SK-N-SH treated with all-trans-retinoic acid at 6 μM for 48 hours (cell line): Measurements from ENCODE around the gene SMARCA1.

ENCODE experiments used
- ARNTL ChIP-seq: fragments of 450-650 bp; formaldehyde crosslinking; IDR thresholded peaks from 2 replicates; pipeline ENCODE4 v1.5.0; 2020; ENCODE audit warnings: low read depth, mild to moderate bottlenecking, moderate library complexity, borderline replicate concordance
- CREB5 ChIP-seq: fragments of 250-450 bp; sonication (Bioruptor Pico); IDR thresholded peaks from 2 replicates; pipeline ENCODE4 v1.5.1; 2020; ENCODE audit warnings: low read depth, mild to moderate bottlenecking, moderate library complexity
- CSDC2 ChIP-seq: fragments of 250-450 bp; sonication (Bioruptor Pico); IDR thresholded peaks from 2 replicates; pipeline ENCODE4 v1.5.0; 2020; ENCODE audit warnings: mild to moderate bottlenecking, moderate library complexity
- ISL1 ChIP-seq: fragments of 250-450 bp; sonication (Bioruptor Pico); IDR thresholded peaks from 2 replicates; pipeline ENCODE4 v2.1.2; 2022; ENCODE audit warnings: mild to moderate bottlenecking, moderate library complexity
- POU6F1 ChIP-seq: fragments of 250-450 bp; sonication (Bioruptor Pico); IDR thresholded peaks from 2 replicates; pipeline ENCODE4 v1.8.0; 2021; ENCODE audit warnings: low read depth, mild to moderate bottlenecking, moderate library complexity, borderline replicate concordance
- PPARA ChIP-seq: fragments of 250-450 bp; sonication (Bioruptor Pico); IDR thresholded peaks from 2 replicates; pipeline ENCODE4 v1.5.0; 2020; ENCODE audit warnings: mild to moderate bottlenecking, borderline replicate concordance
- RARB ChIP-seq: fragments of 250-450 bp; sonication (Bioruptor Pico); IDR thresholded peaks from 2 replicates; pipeline ENCODE4 v1.8.0; 2021; ENCODE audit warnings: mild to moderate bottlenecking, moderate library complexity
- TCF4 ChIP-seq: fragments of 250-450 bp; sonication (Bioruptor Pico); IDR thresholded peaks from 2 replicates; pipeline ENCODE4 v1.8.0; 2021; ENCODE audit warnings: mild to moderate bottlenecking, moderate library complexity, borderline replicate concordance
- TOX ChIP-seq: fragments of 250-450 bp; sonication (Bioruptor Pico); IDR thresholded peaks from 2 replicates; pipeline ENCODE4 v1.8.0; 2021; ENCODE audit warnings: mild to moderate bottlenecking, moderate library complexity, borderline replicate concordance
- TSHZ2 ChIP-seq: fragments of 250-450 bp; sonication (Bioruptor Pico); IDR thresholded peaks from 2 replicates; pipeline ENCODE4 v1.5.0; 2020; ENCODE audit warnings: mild to moderate bottlenecking, moderate library complexity
- ZNF8 ChIP-seq: fragments of 450-650 bp; formaldehyde crosslinking; IDR thresholded peaks from 2 replicates; pipeline ENCODE4 v1.5.0; 2020; ENCODE audit warnings: mild to moderate bottlenecking, moderate library complexity
- TF ChIP-seq, protein P1 (sequence below): fragments of 250-450 bp; sonication (Bioruptor Pico); IDR thresholded peaks from 2 replicates; pipeline ENCODE4 v1.8.0; 2020; ENCODE audit warnings: mild to moderate bottlenecking, moderate library complexity, borderline replicate concordance

- TF ChIP-seq ZNF8 (CRISPR knock-in tag): no peak
- TF ChIP-seq, protein P1, sequence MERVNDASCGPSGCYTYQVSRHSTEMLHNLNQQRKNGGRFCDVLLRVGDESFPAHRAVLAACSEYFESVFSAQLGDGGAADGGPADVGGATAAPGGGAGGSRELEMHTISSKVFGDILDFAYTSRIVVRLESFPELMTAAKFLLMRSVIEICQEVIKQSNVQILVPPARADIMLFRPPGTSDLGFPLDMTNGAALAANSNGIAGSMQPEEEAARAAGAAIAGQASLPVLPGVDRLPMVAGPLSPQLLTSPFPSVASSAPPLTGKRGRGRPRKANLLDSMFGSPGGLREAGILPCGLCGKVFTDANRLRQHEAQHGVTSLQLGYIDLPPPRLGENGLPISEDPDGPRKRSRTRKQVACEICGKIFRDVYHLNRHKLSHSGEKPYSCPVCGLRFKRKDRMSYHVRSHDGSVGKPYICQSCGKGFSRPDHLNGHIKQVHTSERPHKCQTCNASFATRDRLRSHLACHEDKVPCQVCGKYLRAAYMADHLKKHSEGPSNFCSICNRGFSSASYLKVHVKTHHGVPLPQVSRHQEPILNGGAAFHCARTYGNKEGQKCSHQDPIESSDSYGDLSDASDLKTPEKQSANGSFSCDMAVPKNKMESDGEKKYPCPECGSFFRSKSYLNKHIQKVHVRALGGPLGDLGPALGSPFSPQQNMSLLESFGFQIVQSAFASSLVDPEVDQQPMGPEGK (CRISPR knock-in tag): no peak
- no peak for TF ChIP-seq PPARA
- no peak for TF ChIP-seq TSHZ2
- TF ChIP-seq CSDC2 (CRISPR knock-in tag): no peak
- no peak for TF ChIP-seq RARB
- TF ChIP-seq ARNTL: no peak
- TF ChIP-seq TOX: no peak
- TF ChIP-seq ISL1: no peak
- no peak for TF ChIP-seq TCF4 (CRISPR knock-in tag)
- no peak for TF ChIP-seq CREB5 (CRISPR knock-in tag)
- no peak for TF ChIP-seq POU6F1
Measured at GRCh38 chrX:129524250-129524850, 1.1 kb upstream of the SMARCA1 start.
